ENCODE results near the gene CFL1.

CFL1 gene

DNA sequence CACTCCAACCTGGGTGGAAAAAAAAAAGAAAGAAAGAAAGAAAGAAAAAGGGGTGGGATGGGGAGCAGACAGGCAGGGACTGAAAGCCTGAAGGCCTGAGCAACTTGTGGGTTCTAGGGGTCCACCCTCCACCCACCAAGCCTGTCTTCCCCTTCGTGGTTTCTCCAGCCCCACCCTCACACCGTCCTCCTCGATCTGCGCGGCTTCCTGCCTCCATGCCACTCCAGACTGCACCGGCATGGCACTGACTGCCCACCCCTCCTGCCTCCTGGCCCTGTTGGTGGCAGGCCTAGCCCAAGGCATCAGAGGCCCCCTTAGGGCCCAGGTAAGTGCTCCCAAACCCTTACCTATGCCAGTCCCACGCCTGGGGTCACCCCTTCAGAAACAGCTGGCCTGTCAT, 21.6 kb upstream of the CFL1 start, which contains the start of gene CTSW:
TSS of gene CTSW (plus strand) at position 221 of the 400 bp plus-strand sequence. CDS start at position 239, 18 bp downstream.
- no peak within 1 kb of the TSS for H3K27ac ChIP-seq (ENCODE audit: low read length)
- peaks cover 6% of the 10 kb centered on the region for H3K4me1 ChIP-seq (ENCODE audit: control insufficient read depth, insufficient read depth, low read length)
- no peaks in the 10 kb centered on the region for H3K27me3 ChIP-seq (ENCODE audit: control insufficient read depth in 1 of 2, insufficient read depth in 2 of 2, low read length in 2 of 2)
- no peak within 1 kb of the TSS for H3K4me3 ChIP-seq (ENCODE audit: low read length in 2 of 2)
- no peaks in the 10 kb centered on the region for H3K9me3 ChIP-seq (ENCODE audit: control insufficient read depth in 2 of 2, low read length in 2 of 2)
- H3K9ac ChIP-seq (ENCODE audit: low read length in 2 of 2) = no peak within 1 kb of the TSS
- peaks cover 14 to 16% of the 10 kb centered on the region in 2 donors for H3K36me3 ChIP-seq (ENCODE audit: control insufficient read depth in 2 of 2, insufficient read depth in 2 of 2, low read length in 2 of 2)

- H3K9me3 ChIP-seq (ENCODE audit: control insufficient read depth in 2 of 2, low read length in 2 of 2) = no peaks in the 10 kb centered on the region
- peak overlapping the region; percentile 74 to 89 for H3K9ac ChIP-seq (ENCODE audit: low read length in 2 of 2)
- peak overlapping the region; percentile 89 for H3K27ac ChIP-seq (ENCODE audit: low read length)
- peaks cover 39% of the 10 kb centered on the region for H3K4me1 ChIP-seq (ENCODE audit: control insufficient read depth, insufficient read depth, low read length)
- H3K36me3 ChIP-seq (ENCODE audit: control insufficient read depth in 2 of 2, insufficient read depth in 2 of 2, low read length in 2 of 2) = peaks cover 14 to 16% of the 10 kb centered on the region in 2 donors
- no peaks in the 10 kb centered on the region for H3K27me3 ChIP-seq (ENCODE audit: control insufficient read depth in 1 of 2, insufficient read depth in 2 of 2, low read length in 2 of 2)
- H3K4me3 ChIP-seq (ENCODE audit: low read length in 2 of 2) = peak overlapping the region; percentile 77 to 88
Observed at GRCh38 chr11:65873318-65874156, 15.6 kb upstream of the CFL1 start.

GRCh38 chr11:65872586-65873317, 14.8 kb upstream of the CFL1 start, which contains the start of gene EFEMP2:
TSS of gene EFEMP2 (minus strand) at chr11:65872800. CDS start at chr11:65872354, 446 bp downstream.
- peaks cover 44% of the 10 kb centered on the region for H3K4me1 ChIP-seq (ENCODE audit: control insufficient read depth, insufficient read depth, low read length)
- H3K4me3 ChIP-seq (ENCODE audit: low read length in 2 of 2) = peak within 1 kb of the TSS; percentile 77 to 88
- H3K9me3 ChIP-seq (ENCODE audit: control insufficient read depth in 2 of 2, low read length in 2 of 2) = no peaks in the 10 kb centered on the region
- peak within 1 kb of the TSS; percentile 88 to 89 for H3K9ac ChIP-seq (ENCODE audit: low read length in 2 of 2)
- no peaks in the 10 kb centered on the region for H3K27me3 ChIP-seq (ENCODE audit: control insufficient read depth in 1 of 2, insufficient read depth in 2 of 2, low read length in 2 of 2)
- peaks cover 20% of the 10 kb centered on the region in 2 donors for H3K36me3 ChIP-seq (ENCODE audit: control insufficient read depth in 2 of 2, insufficient read depth in 2 of 2, low read length in 2 of 2)
- peak within 1 kb of the TSS; percentile 89 for H3K27ac ChIP-seq (ENCODE audit: low read length)

DNA sequence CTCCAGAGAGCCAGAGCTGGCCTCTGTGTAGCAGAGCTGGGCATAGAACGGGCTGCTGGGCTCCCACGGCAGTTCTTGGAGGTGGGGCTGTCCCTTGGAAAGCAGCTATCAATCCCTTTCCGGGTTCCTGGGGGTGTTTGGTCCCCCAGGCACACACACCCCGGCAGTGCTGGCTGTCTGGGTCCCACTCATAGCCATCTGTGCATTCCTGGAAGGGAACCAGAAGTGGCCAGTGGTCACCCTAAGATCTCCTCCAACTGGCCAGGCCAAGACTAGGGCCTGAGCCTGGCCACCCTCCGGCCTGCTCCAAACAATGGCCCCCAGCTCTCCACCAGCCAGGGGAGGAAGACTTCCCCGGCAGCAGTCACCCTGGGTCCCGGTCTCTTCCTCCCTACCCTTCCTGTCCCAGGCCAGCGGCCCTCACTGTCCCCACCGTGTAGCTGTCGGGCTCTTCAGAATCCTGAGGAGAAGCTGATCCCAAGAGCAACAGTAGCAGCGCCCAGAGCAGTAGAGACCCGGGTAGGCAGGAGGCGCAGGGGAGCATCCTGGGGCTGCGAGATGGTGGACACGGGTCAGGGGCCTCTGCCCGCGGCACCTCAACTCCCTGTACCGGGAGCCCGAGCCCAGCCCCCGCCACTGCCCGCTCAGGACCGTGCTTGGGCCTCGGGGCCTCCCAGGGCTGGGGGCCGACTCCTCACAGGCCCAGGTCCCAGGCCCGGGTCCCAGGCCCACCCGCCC, 14.0 kb upstream of the CFL1 start:
- H3K27ac ChIP-seq (ENCODE audit: low read length) = peak overlapping the region; percentile 89
- H3K36me3 ChIP-seq (ENCODE audit: control insufficient read depth in 2 of 2, insufficient read depth in 2 of 2, low read length in 2 of 2) = peaks cover 23 to 25% of the 10 kb centered on the region in 2 donors
- peaks cover 44% of the 10 kb centered on the region for H3K4me1 ChIP-seq (ENCODE audit: control insufficient read depth, insufficient read depth, low read length)
- H3K9ac ChIP-seq (ENCODE audit: low read length in 2 of 2) = peak overlapping the region; percentile 88 to 89
- H3K9me3 ChIP-seq (ENCODE audit: control insufficient read depth in 2 of 2, low read length in 2 of 2) = no peaks in the 10 kb centered on the region
- H3K27me3 ChIP-seq (ENCODE audit: control insufficient read depth in 1 of 2, insufficient read depth in 2 of 2, low read length in 2 of 2) = no peaks in the 10 kb centered on the region
- peak overlapping the region; percentile 73 to 88 for H3K4me3 ChIP-seq (ENCODE audit: low read length in 2 of 2)

- H3K4me1 ChIP-seq (ENCODE audit: control insufficient read depth, insufficient read depth, low read length) = peaks cover 44% of the 10 kb centered on the region
- peak overlapping the region; percentile 73 to 88 for H3K4me3 ChIP-seq (ENCODE audit: low read length in 2 of 2)
- H3K36me3 ChIP-seq (ENCODE audit: control insufficient read depth in 2 of 2, insufficient read depth in 2 of 2, low read length in 2 of 2) = peaks cover 28% of the 10 kb centered on the region in 2 donors
- H3K27ac ChIP-seq (ENCODE audit: low read length) = peak overlapping the region; percentile 89
- no peaks in the 10 kb centered on the region for H3K27me3 ChIP-seq (ENCODE audit: control insufficient read depth in 1 of 2, insufficient read depth in 2 of 2, low read length in 2 of 2)
- peak overlapping the region; percentile 88 to 89 for H3K9ac ChIP-seq (ENCODE audit: low read length in 2 of 2)
- H3K9me3 ChIP-seq (ENCODE audit: control insufficient read depth in 2 of 2, low read length in 2 of 2) = no peaks in the 10 kb centered on the region
Observed at GRCh38 chr11:65870706-65871681, 13.0 kb upstream of the CFL1 start.

DNA sequence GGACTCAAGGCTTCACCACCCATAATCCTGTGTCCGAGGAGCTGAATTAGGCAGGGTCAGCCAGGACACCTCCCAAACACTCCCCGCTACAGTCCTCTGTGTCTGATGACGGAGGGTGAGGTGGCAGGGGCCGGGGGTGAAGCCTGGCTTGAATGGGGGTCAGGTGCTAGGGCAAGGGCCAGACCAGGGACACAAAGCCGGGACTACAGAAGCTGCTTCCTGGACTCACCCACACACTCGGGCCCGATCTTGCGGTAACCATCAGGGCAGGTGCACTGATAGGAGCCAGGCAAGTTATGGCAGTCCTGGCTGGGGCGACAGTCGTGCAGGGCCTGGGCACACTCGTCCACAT, 12.3 kb upstream of the CFL1 start:
- Histone ChIP-seq H3K4me1 (ENCODE audit: control insufficient read depth, insufficient read depth, low read length) (peaks cover 44% of the 10 kb centered on the region), H3K27ac (ENCODE audit: low read length) (peak overlapping the region; percentile 89), H3K9me3 (ENCODE audit: control insufficient read depth in 2 of 2, low read length in 2 of 2) (no peaks in the 10 kb centered on the region), H3K9ac (ENCODE audit: low read length in 2 of 2) (no peak overlapping the region), H3K4me3 (ENCODE audit: low read length in 2 of 2) (peak overlapping the region in 1 of 2 donors; percentile 15), H3K27me3 (ENCODE audit: control insufficient read depth in 1 of 2, insufficient read depth in 2 of 2, low read length in 2 of 2) (no peaks in the 10 kb centered on the region), H3K36me3 (ENCODE audit: control insufficient read depth in 2 of 2, insufficient read depth in 2 of 2, low read length in 2 of 2) (peaks cover 31 to 35% of the 10 kb centered on the region in 2 donors)

- peak overlapping the region; percentile 89 for H3K27ac ChIP-seq (ENCODE audit: low read length)
- peaks cover 36 to 40% of the 10 kb centered on the region in 2 donors for H3K36me3 ChIP-seq (ENCODE audit: control insufficient read depth in 2 of 2, insufficient read depth in 2 of 2, low read length in 2 of 2)
- peaks cover 44% of the 10 kb centered on the region for H3K4me1 ChIP-seq (ENCODE audit: control insufficient read depth, insufficient read depth, low read length)
- H3K4me3 ChIP-seq (ENCODE audit: low read length in 2 of 2) = no peak overlapping the region
- H3K27me3 ChIP-seq (ENCODE audit: control insufficient read depth in 1 of 2, insufficient read depth in 2 of 2, low read length in 2 of 2) = no peaks in the 10 kb centered on the region
- no peaks in the 10 kb centered on the region for H3K9me3 ChIP-seq (ENCODE audit: control insufficient read depth in 2 of 2, low read length in 2 of 2)
- no peak overlapping the region for H3K9ac ChIP-seq (ENCODE audit: low read length in 2 of 2)
Observed at GRCh38 chr11:65869643-65870306, 11.8 kb upstream of the CFL1 start.

GRCh38 chr11:65868907-65869306, 10.9 kb upstream of the CFL1 start:
- Histone ChIP-seq H3K27ac (ENCODE audit: low read length) (peak overlapping the region; percentile 31), H3K4me1 (ENCODE audit: control insufficient read depth, insufficient read depth, low read length) (peaks cover 47% of the 10 kb centered on the region), H3K9ac (ENCODE audit: low read length in 2 of 2) (no peak overlapping the region), H3K27me3 (ENCODE audit: control insufficient read depth in 1 of 2, insufficient read depth in 2 of 2, low read length in 2 of 2) (no peaks in the 10 kb centered on the region), H3K4me3 (ENCODE audit: low read length in 2 of 2) (no peak overlapping the region), H3K9me3 (ENCODE audit: control insufficient read depth in 2 of 2, low read length in 2 of 2) (no peaks in the 10 kb centered on the region), H3K36me3 (ENCODE audit: control insufficient read depth in 2 of 2, insufficient read depth in 2 of 2, low read length in 2 of 2) (peaks cover 42 to 48% of the 10 kb centered on the region in 2 donors)

DNA sequence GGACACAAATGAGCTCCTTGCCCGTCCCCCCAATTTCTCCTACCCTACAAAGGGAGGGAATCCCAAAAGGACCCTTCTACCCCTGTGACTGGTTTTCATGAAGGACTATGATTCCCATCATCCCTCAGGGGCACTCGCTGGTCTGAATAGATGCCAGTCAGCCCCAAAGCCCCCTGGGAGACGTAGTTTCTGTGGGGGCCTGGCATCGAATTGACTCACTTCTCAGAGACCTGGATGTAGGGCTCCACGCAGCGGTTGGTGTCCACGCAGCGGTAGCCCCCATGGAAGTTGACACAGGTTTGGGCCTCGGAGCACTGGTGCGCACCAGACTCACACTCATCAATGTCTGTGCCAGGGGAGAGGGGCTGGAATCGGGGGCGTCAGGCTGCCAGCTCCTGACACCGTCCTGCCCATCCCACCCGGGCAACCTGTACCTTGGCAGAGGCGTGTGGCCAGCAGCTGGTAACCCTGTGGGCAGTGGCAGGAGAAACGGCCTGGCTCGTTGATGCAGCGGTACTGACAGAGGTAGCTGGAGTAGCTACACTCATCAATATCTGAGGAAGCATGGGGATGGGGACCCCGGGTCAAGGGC, 10.2 kb upstream of the CFL1 start:
- Histone ChIP-seq H3K36me3 (ENCODE audit: control insufficient read depth in 2 of 2, insufficient read depth in 2 of 2, low read length in 2 of 2) (peaks cover 47 to 54% of the 10 kb centered on the region in 2 donors), H3K9ac (ENCODE audit: low read length in 2 of 2) (no peak overlapping the region), H3K4me3 (ENCODE audit: low read length in 2 of 2) (no peak overlapping the region), H3K27ac (ENCODE audit: low read length) (peak overlapping the region; percentile 31), H3K27me3 (ENCODE audit: control insufficient read depth in 1 of 2, insufficient read depth in 2 of 2, low read length in 2 of 2) (no peaks in the 10 kb centered on the region), H3K9me3 (ENCODE audit: control insufficient read depth in 2 of 2, low read length in 2 of 2) (no peaks in the 10 kb centered on the region), H3K4me1 (ENCODE audit: control insufficient read depth, insufficient read depth, low read length) (peaks cover 43% of the 10 kb centered on the region)
